NCI-H2196 treated with DMSO at 0.1 percent for 48 hours (cell line): ENCODE results near the gene CACNA1G.

Experiments used
- DNase-seq: peaks from one replicate; lab custom pipeline; 2025; ENCODE audit not compliant: unreplicated experiment; lab: John Stamatoyannopoulos, UW

The CACNA1G gene

GRCh38 chr17:50665838-50666237 is 105.3 kb downstream of the CACNA1G start:
- no peak for DNase-seq

- no peak for DNase-seq
Measured at GRCh38 chr17:50666316-50666715, 105.8 kb downstream of the CACNA1G start.

DNA sequence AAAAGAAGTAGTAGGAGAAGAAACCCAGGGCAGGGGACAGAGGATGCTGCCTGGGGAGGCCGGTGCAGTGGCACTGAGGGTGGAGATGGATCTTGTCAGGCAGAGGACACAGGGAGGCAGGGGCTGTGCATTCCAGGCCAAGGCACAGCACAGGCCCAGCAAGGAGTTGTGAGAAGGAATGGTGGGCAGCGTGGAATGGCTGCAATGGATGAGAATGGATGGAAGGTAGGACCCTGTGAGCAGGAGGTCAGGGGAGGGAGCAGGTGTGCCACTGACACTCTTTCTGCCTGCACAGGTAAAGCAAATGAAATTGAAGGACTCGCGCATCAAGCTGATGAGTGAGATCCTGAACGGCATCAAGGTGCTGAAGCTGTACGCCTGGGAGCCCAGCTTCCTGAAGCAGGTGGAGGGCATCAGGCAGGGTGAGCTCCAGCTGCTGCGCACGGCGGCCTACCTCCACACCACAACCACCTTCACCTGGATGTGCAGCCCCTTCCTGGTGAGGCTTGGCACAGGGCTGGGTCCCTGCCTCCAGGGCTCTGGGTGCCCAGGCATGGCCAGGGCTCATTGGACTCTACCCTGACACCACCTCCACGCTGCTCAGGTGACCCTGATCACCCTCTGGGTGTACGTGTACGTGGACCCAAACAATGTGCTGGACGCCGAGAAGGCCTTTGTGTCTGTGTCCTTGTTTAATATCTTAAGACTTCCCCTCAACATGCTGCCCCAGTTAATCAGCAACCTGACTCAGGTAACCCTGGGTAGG is 106.9 kb downstream of the CACNA1G start:
- no peak for DNase-seq

DNA sequence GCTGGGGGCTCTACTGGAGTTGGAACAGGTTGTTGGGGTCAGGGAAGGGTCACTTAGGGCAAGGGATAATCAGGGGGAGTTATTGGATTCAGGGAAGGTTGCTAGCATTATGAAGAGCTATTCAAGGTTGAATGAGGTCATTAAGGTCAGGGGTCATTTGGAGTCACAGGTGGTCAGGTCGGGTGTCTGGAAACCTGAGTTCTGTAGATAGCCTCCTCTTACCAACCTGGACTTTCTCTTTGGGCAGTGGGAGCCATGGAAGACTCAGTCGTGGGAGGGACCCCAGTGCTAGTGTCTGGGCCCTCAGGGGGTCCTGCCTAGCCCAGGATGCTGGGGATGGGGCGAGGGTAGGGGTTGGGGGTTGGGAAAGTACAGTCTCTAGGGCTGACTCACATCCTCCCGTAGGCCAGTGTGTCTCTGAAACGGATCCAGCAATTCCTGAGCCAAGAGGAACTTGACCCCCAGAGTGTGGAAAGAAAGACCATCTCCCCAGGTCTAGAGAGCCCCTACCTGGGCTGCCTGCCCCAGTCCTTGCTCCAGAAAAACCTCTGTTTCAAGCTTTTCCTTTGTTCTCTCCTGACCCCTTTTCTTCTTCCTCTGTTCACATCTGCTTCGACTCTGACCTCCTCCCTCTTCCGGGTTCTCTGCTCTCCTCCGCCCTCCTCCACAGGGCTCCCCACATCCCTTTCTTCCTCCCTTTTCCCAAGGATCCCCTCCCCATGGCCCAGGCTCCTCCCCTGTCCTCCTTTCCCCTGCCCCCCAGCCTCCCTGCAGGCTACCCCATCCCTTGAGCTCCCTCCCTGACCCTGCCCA is 107.7 kb downstream of the CACNA1G start:
- no peak for DNase-seq

DNA sequence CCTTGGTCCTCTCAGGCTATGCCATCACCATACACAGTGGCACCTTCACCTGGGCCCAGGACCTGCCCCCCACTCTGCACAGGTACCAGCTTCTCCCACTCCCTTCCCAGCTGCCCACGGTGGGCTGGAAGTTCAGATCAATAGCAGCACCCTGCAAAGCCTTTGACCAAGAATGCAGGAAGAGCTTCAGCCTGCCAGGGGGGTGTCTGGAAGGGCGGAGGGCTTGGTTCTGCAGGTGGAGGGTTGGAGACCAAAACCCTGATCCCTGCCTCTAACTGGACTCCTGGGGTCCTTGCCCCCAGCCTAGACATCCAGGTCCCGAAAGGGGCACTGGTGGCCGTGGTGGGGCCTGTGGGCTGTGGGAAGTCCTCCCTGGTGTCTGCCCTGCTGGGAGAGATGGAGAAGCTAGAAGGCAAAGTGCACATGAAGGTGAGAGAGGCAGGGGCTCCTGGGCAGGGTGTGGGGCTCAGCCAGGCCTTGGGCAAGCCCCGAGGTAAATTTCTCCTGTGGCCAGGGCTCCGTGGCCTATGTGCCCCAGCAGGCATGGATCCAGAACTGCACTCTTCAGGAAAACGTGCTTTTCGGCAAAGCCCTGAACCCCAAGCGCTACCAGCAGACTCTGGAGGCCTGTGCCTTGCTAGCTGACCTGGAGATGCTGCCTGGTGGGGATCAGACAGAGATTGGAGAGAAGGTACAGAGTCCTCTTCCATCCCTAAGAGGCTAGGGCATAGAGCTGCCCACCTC is 108.5 kb downstream of the CACNA1G start:
- DNase-seq: no peak

DNA sequence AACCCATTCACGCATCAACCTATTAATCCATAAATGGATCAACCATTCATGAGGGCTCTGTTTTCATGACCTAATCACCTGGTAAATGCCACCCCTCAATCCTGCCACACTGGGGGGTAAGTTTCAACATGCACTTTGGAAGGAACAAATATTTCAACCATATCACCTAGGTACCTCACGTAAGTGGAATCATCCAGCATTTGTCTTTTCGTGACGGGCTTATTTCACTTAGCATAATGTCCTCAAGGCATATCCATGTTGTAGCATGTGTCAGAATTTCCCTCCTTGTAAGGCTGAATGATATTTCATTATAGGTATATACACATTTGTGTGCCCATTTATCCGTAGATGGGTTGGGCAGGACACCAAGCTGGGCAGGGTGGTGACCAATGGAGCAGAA is 111.6 kb downstream of the CACNA1G start:
- DNase-seq: no peak

- DNase-seq: no peak
Measured at GRCh38 chr17:50672831-50673551, 112.5 kb downstream of the CACNA1G start.

GRCh38 chr17:50675190-50675589 is 114.7 kb downstream of the CACNA1G start:
- no peak for DNase-seq

DNA sequence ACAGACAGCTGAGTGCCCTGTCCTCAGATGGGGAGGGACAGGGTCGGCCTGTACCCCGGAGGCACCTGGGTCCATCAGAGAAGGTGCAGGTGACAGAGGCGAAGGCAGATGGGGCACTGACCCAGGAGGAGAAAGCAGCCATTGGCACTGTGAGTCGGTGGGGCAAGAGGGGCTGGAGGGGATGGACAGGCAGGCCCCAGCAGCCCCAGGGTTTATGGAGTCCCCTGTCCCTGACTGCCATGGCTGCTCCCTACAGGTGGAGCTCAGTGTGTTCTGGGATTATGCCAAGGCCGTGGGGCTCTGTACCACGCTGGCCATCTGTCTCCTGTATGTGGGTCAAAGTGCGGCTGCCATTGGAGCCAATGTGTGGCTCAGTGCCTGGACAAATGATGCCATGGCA is 115.1 kb downstream of the CACNA1G start:
- DNase-seq: no peak

- DNase-seq: no peak
Measured at GRCh38 chr17:50676065-50676975, 115.8 kb downstream of the CACNA1G start.
